ENCODE measurements around the gene FAM3D. TPM values are rescaled to one million over a fixed set of nuclear protein-coding genes. Genes with fewer than 3 reads are reported as not detected.

The FAM3D gene
- total RNA-seq, 1 donor: not detected

GRCh38 chr3:58667229-58667628 is 655 bp upstream of the FAM3D start:
- TF ChIP-seq, protein P1, sequence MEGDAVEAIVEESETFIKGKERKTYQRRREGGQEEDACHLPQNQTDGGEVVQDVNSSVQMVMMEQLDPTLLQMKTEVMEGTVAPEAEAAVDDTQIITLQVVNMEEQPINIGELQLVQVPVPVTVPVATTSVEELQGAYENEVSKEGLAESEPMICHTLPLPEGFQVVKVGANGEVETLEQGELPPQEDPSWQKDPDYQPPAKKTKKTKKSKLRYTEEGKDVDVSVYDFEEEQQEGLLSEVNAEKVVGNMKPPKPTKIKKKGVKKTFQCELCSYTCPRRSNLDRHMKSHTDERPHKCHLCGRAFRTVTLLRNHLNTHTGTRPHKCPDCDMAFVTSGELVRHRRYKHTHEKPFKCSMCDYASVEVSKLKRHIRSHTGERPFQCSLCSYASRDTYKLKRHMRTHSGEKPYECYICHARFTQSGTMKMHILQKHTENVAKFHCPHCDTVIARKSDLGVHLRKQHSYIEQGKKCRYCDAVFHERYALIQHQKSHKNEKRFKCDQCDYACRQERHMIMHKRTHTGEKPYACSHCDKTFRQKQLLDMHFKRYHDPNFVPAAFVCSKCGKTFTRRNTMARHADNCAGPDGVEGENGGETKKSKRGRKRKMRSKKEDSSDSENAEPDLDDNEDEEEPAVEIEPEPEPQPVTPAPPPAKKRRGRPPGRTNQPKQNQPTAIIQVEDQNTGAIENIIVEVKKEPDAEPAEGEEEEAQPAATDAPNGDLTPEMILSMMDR (IDR thresholded peaks at IDR 0.05; ENCODE audit: insufficient read depth, low read depth, low read length): no peak
- no peak overlapping the region for H3K4me3 ChIP-seq (ENCODE audit: low read depth, low read length)
- no peak for DNase-seq (ENCODE audit: low read depth)

GRCh38 chr3:58665405-58665804 is 1.2 kb downstream of the FAM3D start:
- TF ChIP-seq, protein P1 (IDR thresholded peaks at IDR 0.05; ENCODE audit: insufficient read depth, low read depth, low read length): no peak
- DNase-seq (ENCODE audit: low read depth): no peak
- H3K4me3 ChIP-seq (ENCODE audit: low read depth, low read length): no peak overlapping the region

DNA sequence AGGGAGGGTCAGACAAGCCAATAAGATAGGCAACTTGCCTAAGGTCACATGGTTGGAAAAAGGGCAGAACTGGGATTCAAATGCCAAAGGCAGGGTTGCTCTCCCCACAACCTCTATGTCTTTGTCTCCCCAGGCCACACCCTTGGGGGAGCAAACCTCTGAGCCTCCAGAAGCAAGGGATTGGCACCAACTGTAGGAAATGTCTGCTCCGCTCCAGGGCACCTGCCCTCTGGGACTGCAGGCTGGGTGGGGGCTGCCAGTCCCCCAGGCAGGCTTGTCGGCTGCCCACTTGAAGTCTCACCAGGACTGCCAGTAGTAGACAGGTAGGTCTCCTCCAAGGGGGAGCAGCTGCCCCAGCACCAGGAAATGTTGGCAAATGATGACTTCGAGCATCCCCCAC is 2.0 kb downstream of the FAM3D start:
- TF ChIP-seq, protein P1 (IDR thresholded peaks at IDR 0.05; ENCODE audit: insufficient read depth, low read depth, low read length): no peak
- H3K4me3 ChIP-seq (ENCODE audit: low read depth, low read length): no peak overlapping the region
- no peak for DNase-seq (ENCODE audit: low read depth)

DNA sequence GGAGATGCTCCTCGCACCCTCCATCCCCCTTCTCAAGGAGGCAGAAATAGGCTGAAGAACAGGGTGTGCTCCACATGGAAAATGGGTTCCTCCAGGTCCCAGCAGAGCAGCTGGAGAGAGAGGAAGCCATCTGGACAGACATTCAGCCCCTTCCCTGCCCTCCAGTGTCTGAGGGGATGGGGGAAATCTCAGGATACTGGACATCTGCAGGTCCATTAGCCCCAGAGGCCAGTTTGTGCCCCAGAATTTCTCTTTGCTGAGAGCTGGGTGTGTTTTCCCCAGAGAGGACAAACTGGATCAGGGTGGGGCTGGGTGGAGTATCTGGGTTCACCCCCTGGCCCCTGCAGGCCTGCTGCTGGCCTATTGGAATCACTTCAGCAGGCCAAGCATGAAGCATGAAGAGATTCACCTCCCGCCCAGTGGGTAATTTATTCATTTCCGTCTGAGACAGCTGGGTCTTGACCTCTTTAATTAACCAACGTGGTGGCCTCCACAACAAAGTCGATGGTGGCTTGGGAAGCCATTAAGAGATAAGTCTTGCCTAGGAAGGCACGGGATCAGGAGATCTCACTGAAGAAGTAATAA is 4.6 kb downstream of the FAM3D start:
- no peak for DNase-seq (ENCODE audit: low read depth)
- TF ChIP-seq, protein P1 (IDR thresholded peaks at IDR 0.05; ENCODE audit: insufficient read depth, low read depth, low read length): no peak
- no peak overlapping the region for H3K4me3 ChIP-seq (ENCODE audit: low read depth, low read length)

- TF ChIP-seq, protein P1 (IDR thresholded peaks at IDR 0.05; ENCODE audit: insufficient read depth, low read depth, low read length): no peak
- no peak overlapping the region for H3K4me3 ChIP-seq (ENCODE audit: low read depth, low read length)
- DNase-seq (ENCODE audit: low read depth): no peak
Observed at GRCh38 chr3:58660998-58661397, 5.6 kb downstream of the FAM3D start.

GRCh38 chr3:58659051-58659675 is 7.4 kb downstream of the FAM3D start:
- TF ChIP-seq, protein P1 (IDR thresholded peaks at IDR 0.05; ENCODE audit: insufficient read depth, low read depth, low read length): peak; percentile 44
- no peak overlapping the region for H3K4me3 ChIP-seq (ENCODE audit: low read depth, low read length)
- peak; percentile 23 for DNase-seq (ENCODE audit: low read depth)

DNA sequence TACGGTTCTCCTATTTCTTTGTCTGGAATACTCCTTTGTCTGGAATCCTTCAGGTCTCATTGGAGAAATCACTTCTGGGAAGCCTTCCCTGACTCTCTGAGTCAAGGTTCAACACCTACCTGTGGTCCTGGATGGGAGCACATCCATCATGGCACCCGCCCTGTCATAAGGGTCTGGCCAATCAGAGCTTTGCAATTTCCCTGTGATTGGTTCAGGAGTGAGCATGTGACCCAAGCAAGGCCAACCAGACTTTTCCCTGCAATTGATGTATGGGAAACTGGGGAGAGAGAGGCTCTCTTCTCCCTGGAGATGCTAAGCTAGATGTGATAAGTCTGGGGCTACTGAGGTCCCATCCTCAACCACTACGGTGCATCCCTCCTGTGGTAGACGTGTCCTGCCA is 8.1 kb downstream of the FAM3D start:
- TF ChIP-seq, protein P1 (IDR thresholded peaks at IDR 0.05; ENCODE audit: insufficient read depth, low read depth, low read length): no peak
- no peak overlapping the region for H3K4me3 ChIP-seq (ENCODE audit: low read depth, low read length)
- DNase-seq (ENCODE audit: low read depth): no peak
